Measurements from ENCODE around the gene UTP14C.

DNA sequence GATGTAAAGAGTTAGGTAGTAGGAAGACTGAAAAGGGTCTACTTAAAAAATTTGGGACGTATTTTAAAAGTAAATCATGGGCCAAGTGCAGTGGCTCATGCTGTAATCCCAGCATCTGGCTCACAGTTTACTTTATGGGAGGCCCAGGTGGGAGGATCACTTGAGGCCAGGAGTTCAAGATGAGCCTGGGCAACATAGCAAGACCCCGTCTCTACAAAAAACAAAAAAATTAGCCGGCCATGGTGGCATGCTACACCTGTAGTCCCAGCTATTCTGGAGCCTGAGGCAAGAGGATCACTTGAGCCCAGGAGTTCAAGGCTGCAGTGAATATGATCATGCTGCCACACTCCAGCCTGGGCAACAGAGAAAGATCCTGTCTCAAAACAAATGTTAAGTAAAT, 23.0 kb downstream of the UTP14C start:
- TF ChIP-seq CTCF (IDR thresholded peaks at IDR 0.05) (no peak), POLR2A (IDR thresholded peaks at IDR 0.05) (no peak)
